ENCODE data around the gene GPC4. TPM values are rescaled to one million over a fixed set of nuclear protein-coding genes. Genes with fewer than 3 reads are reported as not detected.

The GPC4 gene
- total and polyA plus RNA-seq, 11 donors = 1.6 to 9.0 (median 5.7) TPM

DNA sequence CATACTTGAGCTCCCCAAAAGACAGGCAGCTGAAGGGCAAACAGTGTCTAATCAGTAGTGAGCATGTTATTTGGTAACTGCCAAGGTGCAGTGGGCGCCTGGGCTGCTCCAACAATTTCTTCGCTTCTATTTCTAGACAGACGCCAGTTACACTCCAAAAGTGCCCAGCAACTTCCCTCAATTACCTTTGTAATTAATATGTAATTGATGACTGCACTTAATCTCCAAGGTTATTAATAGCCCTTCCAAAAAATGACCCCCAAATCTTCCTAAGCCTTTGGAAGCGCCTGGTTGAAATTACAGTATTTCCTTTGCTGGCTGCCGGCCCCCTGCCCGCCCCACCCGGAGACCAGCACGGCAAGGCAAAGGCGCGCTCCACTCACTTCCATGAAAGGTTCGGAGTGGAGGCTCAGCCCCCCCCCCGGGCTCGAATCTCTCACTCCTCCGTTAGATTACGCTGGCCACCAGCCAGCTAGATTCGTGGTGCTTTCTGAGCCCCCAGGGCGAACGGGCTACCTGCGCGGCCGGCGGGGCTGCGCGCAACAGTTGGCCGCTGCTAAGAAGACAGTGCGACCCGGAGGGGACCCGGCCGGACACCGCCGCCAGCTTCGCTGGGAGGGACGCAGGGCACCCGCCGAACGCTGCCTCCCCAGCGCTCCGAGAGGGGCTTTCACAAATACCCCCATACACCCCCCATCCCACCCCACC is 1.9 kb downstream of the GPC4 start:
- 6 to 39% (median 22%) methylated on average over 34 to 38 of the region's 38 CpGs for WGBS, 4 donors
- Histone ChIP-seq H3K4me3 (peak overlapping the region in 11 of 12 donors; percentile 22 to 68 (median 59)), H3K36me3 (no peaks in the 10 kb centered on the region), H3K9me3 (no peaks in the 10 kb centered on the region), H3K27ac (peak overlapping the region in 1 of 12 donors; percentile 85), H3K4me1 (peaks cover 0 to 5% (median 0%) of the 10 kb centered on the region in 12 donors), H3K27me3 (peaks cover 0 to 74% (median 0%) of the 10 kb centered on the region in 9 donors)
- no peak for ATAC-seq
- intact Hi-C loops (cut with DNase I) = no loop called here
- DNase-seq = peak in 1 of 5 donors; percentile 15
- TF ChIP-seq, protein P1, sequence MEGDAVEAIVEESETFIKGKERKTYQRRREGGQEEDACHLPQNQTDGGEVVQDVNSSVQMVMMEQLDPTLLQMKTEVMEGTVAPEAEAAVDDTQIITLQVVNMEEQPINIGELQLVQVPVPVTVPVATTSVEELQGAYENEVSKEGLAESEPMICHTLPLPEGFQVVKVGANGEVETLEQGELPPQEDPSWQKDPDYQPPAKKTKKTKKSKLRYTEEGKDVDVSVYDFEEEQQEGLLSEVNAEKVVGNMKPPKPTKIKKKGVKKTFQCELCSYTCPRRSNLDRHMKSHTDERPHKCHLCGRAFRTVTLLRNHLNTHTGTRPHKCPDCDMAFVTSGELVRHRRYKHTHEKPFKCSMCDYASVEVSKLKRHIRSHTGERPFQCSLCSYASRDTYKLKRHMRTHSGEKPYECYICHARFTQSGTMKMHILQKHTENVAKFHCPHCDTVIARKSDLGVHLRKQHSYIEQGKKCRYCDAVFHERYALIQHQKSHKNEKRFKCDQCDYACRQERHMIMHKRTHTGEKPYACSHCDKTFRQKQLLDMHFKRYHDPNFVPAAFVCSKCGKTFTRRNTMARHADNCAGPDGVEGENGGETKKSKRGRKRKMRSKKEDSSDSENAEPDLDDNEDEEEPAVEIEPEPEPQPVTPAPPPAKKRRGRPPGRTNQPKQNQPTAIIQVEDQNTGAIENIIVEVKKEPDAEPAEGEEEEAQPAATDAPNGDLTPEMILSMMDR (IDR thresholded peaks at IDR 0.05) = no peak
- no peak for TF ChIP-seq POLR2A (IDR thresholded peaks at IDR 0.05)

DNA sequence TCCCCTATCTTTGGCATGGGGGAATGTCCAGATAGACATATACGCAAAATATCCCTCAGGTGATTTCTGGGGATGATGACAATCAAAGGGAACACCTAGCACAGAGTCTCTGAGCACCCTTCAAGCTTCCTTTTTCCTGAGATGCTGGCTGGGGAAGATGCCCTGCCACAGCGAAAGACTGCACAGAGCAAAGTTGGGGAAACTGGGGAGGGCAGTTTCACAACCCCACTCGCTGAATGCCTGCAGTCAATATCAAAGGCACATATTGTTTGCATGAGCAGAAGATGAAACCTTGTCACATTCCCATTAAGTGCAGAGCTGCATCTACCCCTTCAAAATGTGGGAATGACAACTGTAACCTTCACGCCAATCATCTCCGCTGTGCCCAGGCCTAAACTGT is 2.6 kb downstream of the GPC4 start:
- peak overlapping the region in 1 of 12 donors; percentile 85 for H3K27ac ChIP-seq
- 46 to 81% (median 72%) methylated on average over 3 to 5 of the region's 5 CpGs for WGBS, 4 donors

DNA sequence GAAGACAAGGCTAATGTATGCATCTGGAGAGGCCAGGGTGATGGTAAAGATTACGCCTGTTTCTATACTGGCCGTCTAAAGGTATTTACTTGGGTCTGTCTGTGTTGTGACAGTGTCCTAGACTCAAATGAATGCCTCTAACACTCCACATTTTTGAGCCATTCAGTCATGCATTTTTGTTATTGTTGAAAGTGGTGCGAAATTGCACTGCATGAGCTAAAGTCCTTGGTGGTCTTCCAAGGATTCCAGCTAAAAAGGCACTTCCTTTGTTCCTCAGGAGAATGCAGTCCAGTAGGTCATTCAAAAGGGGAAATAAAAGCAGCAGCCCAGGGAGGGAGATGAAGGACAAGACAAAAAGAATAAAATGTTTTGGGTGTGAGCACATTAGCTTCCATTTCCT is 3.0 kb downstream of the GPC4 start:
- Histone ChIP-seq H3K4me1 (peaks cover 0 to 5% (median 0%) of the 10 kb centered on the region in 12 donors), H3K9me3 (no peaks in the 10 kb centered on the region), H3K27me3 (peaks cover 0 to 72% (median 0%) of the 10 kb centered on the region in 9 donors), H3K36me3 (no peaks in the 10 kb centered on the region), H3K27ac (no peak overlapping the region), H3K4me3 (no peak overlapping the region)
- no peak for DNase-seq
- TF ChIP-seq POLR2A (IDR thresholded peaks at IDR 0.05) = no peak
- TF ChIP-seq, protein P1 (IDR thresholded peaks at IDR 0.05) = no peak
- ATAC-seq = no peak
- 47 to 66% (median 66%) methylated on average over 3 of the region's 3 CpGs for WGBS, 4 donors
- intact Hi-C loops (cut with DNase I) = no loop called here

More for the DNA sequence above, 2.6 kb downstream of the GPC4 start:
- Histone ChIP-seq H3K4me3 (peak overlapping the region in 3 of 12 donors; percentile 66 to 68 (median 67)), H3K9me3 (no peaks in the 10 kb centered on the region), H3K36me3 (no peaks in the 10 kb centered on the region), H3K27me3 (peaks cover 0 to 74% (median 0%) of the 10 kb centered on the region in 9 donors), H3K4me1 (peaks cover 0 to 5% (median 0%) of the 10 kb centered on the region in 12 donors)
- DNase-seq = no peak
- no peak for ATAC-seq
- intact Hi-C loops (cut with DNase I) = no loop called here
- TF ChIP-seq, protein P1 (IDR thresholded peaks at IDR 0.05) = no peak
- no peak for TF ChIP-seq POLR2A (IDR thresholded peaks at IDR 0.05)

DNA sequence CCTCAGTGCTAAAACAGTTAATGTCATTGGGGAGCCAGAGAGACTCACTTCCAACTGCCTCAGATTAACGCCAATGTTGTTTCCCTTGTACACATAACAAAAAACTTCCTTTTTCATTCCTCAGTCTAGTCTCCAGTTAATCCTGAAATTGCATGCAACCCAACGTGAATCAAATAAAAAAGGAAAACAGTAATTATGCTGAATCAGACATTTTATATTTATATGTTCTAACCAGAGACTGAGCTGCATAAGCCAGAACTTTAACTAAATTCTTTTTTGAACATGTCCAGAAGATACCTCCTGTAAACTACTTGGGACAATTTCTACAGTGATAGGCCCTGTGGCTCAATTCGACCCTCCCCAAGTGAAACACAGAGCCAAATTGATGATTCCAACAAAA is 4.7 kb downstream of the GPC4 start:
- no peak for TF ChIP-seq POLR2A (IDR thresholded peaks at IDR 0.05)
- TF ChIP-seq, protein P1 (IDR thresholded peaks at IDR 0.05) = no peak
- Histone ChIP-seq H3K4me3 (no peak overlapping the region), H3K9me3 (no peaks in the 10 kb centered on the region), H3K4me1 (peaks cover 0 to 5% (median 0%) of the 10 kb centered on the region in 12 donors), H3K27ac (no peak overlapping the region), H3K36me3 (no peaks in the 10 kb centered on the region), H3K27me3 (peaks cover 0 to 55% (median 0%) of the 10 kb centered on the region in 9 donors)
- WGBS, 4 donors = 56 to 75% (median 69%) methylated on average over 3 of the region's 3 CpGs
- no peak for ATAC-seq
- DNase-seq = no peak
- intact Hi-C loops (cut with DNase I) = no loop called here
